Neural progenitor cell (in vitro differentiated cells): ENCODE results near the gene KLHL3.

Experiments used
- CTCF ChIP-seq: fragments of 200-600 bp; sonication (generic); IDR thresholded peaks from 2 replicates; pipeline ENCODE4 v1.5.1; 2017; ENCODE audit warnings: antibody characterized with exemption, mild to moderate bottlenecking
- EZH2phosphoT487 ChIP-seq: fragments of 200-600 bp; sonication (generic); IDR thresholded peaks from 2 replicates; pipeline ENCODE4 v1.6.1; 2017; ENCODE audit warnings: antibody characterized with exemption

DNA sequence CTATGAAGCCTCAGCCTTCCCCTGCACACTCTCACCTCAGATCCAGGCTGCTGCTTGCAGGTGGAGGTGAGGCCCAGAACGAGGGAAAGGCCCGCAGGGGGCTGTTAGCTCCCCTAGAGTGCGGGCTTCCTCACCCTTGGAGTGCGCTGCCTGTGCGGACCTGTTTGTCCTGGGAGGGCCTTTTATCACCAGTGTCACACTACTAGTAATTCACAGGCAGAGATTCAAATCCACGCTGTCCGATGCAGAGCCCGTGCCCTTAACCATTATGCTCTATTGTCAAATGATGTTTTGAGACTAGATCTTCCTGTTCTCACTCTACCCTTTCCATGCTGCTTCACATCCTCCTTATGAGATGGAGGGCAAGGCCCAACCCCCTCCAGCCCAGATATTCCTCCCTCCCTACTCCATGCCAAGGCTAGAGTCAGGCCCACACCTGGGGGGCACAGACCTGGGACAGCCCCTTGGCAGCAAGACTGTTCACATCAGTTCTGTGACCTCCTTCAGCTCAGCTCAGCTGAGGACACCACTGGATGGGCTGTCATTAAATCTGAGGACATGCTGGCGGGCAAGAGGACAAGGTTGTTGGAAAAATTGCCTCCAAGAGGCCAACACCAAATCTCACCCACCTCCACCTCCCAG lies 124.0 kb downstream of the KLHL3 start:
- TF ChIP-seq EZH2phosphoT487 (no peak), CTCF (no peak)
